ENCODE measurements around the gene OSBPL8.
"Not testable (repeated sequence)": the region's sequence is repeated elsewhere in the genome, so short reads cannot be mapped to it uniquely, and the experiment has no call there.

The OSBPL8 gene

DNA sequence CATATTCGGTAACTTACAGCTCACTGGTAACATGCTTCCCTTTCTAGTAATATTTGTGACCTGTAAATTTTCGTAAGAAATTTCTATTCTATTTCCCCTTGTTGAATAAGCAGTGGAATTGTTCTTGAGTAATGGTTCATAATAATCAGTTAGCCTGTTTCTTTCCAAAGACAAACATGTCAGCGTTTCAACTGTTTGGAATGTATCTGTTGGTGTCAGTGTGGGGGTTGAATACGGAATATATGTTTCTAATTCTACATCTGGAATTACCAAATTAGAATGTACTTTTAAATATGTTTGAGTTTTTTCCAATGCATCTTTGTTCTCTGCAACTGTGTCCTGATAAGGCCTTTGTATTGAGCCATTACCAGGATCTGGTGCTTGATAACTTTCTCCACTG, 213.3 kb downstream of the OSBPL8 start:
- DNase-seq = no peak

DNA sequence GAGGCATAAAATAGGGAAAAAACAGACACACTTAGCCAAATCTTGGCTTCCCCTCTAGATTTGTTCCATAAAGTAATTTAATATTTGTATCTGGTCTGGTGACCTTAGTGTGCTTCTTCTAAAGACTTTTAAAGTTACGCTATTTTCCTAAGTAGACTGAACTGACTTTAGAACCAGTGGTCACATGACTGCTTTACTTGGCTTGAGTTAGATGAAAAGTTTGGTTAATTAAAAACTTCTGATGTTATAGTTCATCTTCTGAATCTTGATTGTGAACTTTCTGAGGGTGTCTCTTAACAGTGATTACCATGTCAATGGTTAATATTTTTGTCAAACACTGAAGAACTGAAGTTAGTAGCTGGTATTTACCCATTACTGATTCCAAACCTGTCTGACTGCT, 214.0 kb downstream of the OSBPL8 start:
- DNase-seq = no peak

DNA sequence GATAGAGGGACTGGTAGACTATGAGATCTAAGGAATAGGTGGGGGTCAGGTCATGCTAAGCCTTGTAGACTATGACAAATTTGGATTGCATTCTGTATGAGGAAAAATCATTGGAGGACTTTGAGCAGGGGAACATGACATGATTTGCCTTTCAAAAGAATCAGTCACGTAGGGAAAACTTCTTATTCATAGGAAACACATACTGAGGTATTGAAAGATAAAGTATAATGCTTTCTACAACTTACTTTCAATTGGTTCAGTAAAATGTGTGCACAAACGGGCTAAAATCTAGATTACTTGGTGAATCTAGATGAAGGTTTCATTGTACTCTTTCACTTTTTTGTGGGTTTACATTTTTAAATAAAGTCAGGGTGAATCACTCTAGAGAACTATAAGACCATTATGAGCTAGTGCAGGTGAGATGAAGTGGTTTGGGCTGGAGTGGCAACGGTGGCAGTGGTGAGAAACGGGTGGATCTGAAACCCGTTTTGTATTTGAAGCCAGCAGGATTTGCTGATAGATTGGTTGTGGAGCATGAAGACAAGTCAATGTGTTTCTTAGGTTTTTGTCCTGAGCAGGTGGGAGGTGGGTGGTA, 218.0 kb downstream of the OSBPL8 start:
- no peak for DNase-seq

DNA sequence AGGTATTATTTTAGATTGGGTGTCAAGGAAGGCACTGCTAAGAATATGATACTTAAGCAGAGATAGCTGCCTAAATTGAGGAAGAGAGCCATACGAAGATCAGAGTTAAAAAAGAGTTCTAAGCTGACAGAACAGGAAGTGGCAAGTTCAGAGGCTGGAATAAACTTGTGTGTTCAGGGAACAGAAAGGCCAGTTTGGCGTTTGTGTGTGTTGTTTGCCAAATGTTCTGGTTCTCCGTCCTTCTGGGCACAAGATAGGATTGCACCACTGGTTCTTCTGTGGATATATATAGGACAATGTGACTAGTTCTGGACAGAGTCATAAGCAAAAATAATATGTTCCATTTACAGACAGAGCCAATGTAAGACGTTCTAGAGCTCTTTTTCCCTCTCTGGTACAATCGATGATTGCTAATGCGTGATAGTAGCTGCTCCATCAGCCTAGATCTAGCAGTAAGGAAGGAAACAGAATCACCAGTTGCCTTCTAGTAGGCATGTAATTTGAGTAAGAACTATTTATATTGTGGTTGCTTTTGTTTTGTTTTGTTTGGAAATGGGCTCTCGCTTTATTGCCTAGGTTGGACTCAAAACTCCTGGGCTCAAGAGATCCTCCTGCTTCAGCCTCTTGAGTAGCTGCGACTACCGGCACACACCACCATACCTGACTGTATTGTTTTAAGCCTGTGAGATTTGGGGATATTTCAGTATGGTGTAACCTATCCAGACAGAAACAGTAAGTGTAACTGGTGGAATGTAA, 218.7 kb downstream of the OSBPL8 start:
- DNase-seq = no peak

DNA sequence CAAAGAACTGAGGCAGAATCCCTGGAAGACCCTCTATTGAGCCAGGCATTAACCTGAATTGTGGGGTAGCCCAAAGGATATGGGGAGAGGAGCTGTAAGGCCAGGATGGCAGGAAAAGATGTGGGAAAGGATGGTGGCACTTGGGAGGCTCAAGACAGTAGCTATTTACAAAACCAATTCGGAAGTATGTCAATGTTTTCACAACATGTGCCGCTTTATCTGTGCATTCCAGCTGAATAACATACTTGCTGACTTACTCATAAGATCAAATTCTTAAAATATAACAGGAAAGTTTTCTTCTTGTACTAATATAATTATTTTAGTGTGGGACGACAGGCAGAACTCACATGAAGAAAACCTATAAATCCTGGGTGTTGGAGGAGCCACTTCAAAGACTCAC, 222.0 kb downstream of the OSBPL8 start:
- DNase-seq = no peak

DNA sequence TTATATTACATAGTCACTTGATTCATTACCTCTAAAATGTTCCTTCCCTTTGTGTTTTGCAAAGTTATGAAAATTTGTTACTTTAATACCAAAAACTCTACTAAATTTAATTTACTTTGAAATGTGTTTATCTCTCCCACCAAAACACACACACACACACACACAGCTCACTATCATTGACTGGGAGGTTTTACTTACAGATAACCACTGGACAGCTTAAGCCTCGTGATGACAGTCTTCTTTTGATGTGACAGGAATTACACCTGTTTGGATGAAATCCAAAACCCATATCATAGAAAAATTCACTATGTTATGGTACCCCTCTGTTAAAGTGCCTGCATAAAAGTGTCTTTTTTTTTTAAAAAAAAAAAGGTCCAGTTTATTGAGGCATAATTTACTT, 227.0 kb downstream of the OSBPL8 start:
- no peak for DNase-seq

DNA sequence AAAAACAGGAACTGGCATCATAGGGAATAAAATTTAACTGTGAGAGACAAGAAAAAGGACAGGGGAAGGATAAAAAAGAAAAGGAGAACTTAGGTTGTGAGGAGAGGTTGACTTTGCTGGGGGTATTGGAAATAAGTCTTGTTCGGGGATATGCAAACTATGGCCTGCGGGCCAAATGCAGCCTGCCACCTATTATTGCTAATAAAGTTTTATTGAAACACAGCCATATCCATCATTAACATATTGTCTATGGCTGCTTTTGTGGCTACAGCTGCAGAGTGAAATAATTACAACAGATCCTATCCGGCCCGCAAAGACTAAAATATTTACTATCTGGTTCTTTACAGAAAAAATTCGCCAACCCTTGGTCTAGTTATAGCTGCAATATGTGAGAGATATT, 230.0 kb downstream of the OSBPL8 start:
- DNase-seq = no peak

DNA sequence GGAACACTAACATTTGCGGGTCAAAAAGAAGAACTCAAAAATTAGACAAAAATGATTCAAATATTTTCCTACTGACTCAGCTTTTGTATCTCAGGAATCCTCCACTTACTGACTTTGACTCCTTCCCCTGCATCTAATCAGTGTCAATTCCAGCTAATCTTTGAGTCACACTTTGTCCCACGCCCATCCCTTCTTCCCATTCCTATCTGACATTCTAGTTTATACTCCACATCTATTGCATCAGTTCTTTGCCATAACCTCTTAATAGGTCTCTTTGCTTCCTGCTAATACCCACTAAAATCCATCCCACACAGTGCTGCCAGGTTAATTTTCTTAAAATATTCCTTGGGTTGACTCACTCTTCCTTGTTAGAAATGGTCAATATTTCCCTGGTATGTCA, 230.4 kb downstream of the OSBPL8 start:
- no peak for DNase-seq

DNA sequence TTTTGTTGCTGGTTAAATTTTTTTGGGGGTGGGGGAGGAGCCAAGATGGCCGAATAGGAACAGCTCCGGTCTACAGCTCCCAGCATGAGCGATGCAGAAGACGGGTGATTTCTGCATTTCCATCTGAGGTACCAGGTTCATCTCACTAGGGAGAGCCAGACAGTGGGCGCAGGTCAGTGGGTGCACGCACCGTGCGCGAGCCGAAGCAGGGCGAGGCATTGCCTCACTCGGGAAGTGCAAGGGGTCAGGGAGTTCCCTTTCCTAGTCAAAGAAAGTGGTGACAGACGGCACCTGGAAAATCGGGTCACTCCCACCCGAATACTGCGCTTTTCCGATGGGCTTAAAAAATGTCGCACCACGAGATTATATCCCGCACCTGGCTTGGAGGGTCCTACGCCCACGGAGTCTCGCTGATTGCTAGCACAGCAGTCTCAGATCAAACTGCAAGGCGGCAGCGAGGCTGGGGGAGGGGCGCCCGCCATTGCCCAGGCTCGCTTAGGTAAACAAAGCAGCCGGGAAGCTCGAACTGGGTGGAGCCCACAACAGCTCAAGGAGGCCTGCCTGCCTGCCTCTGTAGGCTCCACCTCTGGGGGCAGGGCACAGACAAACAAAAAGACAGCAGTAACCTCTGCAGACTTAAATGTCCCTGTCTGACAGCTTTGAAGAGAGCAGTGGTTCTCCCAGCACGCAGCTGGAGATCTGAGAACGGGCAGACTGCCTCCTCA, 239.8 kb downstream of the OSBPL8 start:
- DNase-seq = not testable (repeated sequence)

DNA sequence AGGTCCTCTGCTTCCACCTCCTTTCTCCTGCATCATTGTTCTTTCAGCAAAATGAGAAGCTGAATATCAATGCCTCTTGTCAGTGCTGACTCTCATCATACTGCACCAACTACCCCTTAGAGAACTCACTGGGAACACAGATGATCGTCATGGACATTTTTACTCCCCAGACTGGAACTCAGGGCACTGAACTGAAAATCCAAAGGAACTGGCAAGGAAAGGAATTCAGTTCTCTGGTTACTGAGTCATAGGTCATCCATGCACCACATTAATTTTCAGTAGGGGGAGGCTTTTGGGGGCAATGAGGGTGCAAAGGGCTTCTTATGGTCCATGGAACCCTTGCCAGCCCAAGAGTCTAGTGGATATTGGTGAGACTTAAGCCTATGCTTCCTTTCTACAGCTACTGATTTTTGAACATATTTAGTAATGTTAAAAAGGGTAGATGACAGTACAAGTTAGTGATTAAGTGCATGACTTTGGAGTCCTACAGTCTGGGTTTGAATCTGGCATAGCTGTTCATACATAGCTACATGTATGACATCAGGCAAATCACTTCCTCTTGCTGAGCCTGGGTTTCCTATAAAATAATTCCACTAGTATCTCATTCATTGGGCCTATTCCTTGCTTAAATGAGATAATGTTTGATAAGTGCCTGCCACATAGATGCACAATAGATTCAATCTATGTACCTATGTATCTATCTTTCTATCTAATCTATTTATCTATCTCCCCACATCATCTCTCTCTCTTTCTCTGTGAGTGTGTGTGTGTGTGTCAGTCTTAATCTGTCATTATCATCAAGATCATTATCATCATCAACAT, 240.6 kb downstream of the OSBPL8 start:
- DNase-seq = no peak

DNA sequence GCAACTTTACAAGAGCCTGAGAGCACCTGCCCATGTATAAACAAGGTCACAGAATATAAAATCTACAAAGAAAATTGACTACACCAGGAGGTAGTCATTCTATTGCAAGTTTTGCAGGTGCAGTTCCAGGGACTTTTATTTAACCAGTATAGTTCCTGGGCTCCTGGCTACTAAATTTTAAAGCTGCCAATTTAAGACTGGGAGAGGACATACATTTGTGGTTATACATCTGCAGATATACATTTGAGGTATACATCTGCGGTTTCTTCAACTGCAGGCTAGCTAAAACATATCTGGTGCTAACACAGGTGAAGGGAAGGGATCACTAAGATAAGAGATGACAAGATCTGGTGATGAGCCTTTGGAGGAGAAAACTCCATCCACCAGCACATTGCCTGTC, 241.6 kb downstream of the OSBPL8 start:
- DNase-seq = no peak

DNA sequence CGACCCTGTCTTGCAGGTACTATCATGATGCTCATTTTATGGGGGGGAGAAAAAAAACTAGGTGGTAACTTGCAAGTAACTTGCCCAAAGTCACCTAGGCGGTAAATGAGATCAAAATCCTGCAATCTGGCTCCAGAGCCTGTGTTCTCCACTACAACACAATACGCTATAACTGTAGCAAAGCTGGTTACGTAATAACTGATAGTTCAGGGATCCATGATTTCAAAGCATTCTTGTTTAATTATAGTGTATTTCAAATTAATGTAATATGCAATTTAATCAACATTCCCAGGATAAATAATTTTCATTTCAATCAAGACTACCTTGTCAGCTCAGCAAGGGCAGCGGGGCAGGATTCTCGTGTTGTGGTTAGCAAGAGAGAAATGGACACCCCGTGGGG, 243.1 kb downstream of the OSBPL8 start:
- DNase-seq = no peak

DNA sequence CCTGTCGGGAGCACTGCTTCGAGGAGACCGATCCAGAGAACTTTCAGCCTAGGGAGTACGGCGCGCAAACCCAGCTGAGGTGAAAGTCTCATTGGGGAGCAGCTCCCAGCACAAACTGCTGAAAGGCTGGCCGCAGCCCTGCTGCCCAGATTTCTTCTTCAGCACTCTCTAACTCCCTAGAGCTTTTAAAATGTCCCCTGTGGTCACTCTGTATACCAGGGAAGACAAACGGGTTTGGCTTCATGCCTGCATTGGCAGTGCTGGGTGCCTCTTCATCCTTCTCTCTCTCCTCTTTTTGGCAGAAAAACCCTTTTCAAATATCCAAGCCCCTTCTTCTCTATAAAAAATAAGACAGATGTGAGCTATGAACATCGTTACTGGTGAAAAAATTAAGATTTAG, 246.3 kb downstream of the OSBPL8 start:
- no peak for DNase-seq

DNA sequence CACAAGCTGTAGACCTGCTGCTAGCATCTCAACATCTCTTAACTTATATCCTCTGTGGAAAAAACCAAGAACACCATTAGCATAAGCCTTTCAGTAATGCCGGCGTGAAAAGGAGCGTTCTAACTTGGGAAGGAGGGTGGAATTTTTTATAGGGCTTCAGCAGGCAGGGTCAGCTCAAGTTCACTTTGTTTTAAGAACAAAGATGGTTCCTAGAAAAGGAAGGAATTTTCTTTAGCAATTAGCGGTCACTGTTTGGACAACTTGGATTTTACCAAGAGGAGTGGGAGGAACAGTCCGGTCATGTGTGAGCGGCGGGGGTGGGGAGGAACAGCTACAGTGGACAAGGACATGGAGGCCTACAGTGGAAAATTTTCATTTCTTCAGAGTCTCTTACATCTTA, 247.3 kb downstream of the OSBPL8 start:
- DNase-seq = no peak

DNA sequence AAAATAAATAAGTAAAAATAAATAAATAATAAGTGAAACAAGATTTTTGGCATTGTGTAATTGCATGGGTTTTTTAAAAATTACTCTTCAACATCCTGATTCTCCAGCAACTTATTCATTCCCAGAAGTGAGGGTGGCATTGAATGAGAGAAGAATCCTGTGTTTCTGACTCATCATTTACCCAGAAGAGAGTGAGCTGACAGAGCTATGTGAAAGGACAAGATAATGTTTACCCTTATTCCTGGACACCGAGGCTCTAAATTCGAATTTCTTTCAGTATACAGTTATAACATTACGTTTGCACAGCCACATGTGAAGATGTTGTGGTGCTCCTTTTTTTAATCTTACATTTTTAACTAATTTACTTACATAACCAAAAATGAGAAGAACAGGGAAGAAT, 247.8 kb downstream of the OSBPL8 start:
- no peak for DNase-seq

DNA sequence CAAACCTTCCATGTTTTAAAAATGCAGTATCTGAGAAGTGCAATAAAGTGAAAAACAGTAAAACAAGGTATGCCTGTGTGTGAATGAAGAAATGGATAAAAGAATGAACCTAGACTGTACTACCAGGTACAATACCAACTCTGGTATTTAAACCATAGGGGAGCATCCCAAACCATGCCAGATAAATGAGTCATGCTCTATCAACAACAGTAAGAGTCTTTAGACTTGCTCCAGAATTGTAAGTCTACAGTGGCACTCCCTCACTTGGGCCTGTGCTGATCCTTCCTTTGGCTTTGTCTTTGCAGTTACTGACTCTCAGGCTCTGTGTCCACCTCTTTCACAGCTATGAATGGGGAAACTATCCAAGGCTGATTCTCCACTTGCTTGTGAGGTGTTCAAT, 249.5 kb downstream of the OSBPL8 start:
- DNase-seq = no peak

DNA sequence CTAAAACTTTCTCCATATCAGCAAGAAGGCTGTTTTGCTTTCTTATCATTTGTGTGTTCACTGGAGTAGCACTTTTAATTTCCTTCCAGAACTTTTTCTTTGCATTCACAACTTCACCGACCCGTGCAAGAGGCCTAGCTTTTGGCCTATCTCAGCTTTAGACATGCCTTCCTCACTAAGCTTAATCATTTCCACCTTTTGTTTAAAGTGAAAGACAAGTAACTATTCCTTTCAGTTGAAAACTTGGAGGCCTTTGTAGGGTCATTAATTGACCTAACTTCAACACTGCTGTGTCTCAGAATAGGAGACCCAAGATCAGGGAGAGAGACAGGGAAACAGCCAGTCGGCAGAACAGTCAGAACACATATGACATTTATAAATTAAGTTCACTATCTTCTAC, 250.7 kb downstream of the OSBPL8 start:
- DNase-seq = no peak

DNA sequence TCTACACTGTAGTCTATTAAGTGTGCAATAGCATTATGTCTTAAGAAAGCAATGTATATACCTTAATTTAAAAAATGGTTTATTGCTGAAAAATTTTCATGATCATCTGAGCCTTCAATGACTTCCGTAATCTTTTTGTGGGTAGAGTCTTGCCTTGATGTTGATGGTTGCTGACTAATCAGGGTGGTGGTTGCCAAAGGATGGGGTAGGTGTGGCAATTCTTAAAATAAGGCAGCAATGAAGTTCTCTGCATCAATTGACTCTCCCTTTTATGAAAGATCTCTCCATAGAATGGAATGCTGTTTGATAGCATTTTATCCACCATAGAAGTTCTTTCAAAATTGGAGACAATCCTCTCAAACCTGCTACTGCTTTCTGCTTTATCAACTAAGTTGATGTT, 252.5 kb downstream of the OSBPL8 start:
- no peak for DNase-seq

DNA sequence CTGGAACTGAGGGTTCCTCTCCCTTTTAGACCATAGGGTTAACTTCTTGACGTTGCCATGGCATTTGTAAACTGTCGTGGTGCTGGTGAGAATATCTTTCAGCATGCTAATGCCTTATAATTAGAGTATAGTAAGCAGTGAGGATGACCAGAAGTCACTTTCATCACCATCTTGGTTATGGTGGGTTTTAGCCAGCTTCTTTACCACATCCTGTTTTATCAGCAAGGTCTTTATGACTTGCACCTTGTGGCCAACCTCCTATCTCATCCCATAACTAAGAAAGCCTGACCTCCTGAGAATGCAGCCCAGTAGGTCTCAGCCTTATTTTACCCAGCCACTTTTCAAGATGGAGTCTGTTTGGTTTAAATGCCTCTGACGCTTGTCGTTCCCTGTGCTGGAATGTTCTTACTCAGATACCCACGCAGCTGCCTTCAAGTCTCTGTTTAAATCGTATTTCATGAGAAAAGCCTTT, 255.5 kb downstream of the OSBPL8 start:
- DNase-seq = no peak

DNA sequence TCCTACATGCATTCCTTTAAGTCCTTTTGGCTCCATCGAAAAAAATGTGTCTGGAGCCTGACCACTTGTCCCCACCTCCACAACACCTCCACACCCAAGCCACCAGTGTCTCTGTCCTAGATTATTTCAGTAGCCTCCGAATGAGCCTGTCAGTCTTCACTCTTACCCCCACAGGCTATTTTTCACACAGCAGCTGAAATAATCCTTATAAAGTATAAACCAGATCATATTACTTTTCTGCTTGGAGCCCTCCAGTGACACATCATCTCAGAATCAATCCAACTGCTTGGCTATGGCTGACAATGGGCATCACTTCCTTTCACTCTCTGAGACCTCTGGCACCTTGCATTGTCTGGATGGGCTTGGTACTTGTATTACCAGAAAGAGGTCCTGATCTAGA, 256.2 kb downstream of the OSBPL8 start:
- no peak for DNase-seq

Measured in activated naive CD4-positive, alpha-beta T cell (primary cell).